NCI-H446 (cell line): ENCODE results near the gene MEX3A.
A peak's percentile ranks its signal among the peaks of the same experiment; 100 is the strongest.
"Not testable (repeated sequence)": the region's sequence is repeated elsewhere in the genome, so short reads cannot be mapped to it uniquely, and the experiment has no call there.

Experiments
- DNase-seq, 2 experiments: peaks; one replicate each; lab custom pipeline; 2025; lab: John Stamatoyannopoulos, UW

Gene MEX3A

DNA sequence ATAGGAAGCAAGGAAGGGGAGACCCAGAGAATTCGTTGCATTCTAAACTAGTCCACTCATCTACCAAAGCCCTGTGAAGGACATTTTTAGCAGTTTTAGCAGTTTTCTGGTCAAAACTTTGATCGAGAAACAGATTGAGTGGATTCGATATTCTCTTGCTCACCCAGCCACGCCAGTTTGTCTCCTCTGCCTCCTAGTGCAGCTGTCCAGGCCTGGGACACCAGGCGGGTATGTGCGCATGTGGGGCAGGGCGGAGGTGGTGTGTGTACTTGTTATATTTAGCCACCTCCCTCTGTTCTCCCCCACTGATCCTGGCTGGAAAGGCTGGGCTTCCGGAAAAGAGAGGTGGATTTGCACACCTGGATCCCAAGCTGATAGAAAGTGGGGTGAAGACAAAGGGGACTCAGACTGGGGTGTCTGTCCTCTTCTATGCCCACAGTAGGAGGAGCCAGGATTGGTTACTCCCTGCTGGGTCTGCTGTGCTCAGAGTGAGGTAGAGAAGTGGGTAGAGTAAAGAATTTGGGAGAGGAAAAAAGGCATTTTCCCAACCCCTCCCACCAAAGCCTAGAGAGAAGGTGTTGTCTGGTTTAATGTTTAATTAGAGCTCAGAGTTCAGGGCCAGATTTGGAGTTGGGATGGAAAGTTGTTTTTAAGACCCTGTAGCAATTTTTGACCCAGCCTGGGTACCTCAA, 36.1 kb upstream of the MEX3A start:
- DNase-seq: no peak

DNA sequence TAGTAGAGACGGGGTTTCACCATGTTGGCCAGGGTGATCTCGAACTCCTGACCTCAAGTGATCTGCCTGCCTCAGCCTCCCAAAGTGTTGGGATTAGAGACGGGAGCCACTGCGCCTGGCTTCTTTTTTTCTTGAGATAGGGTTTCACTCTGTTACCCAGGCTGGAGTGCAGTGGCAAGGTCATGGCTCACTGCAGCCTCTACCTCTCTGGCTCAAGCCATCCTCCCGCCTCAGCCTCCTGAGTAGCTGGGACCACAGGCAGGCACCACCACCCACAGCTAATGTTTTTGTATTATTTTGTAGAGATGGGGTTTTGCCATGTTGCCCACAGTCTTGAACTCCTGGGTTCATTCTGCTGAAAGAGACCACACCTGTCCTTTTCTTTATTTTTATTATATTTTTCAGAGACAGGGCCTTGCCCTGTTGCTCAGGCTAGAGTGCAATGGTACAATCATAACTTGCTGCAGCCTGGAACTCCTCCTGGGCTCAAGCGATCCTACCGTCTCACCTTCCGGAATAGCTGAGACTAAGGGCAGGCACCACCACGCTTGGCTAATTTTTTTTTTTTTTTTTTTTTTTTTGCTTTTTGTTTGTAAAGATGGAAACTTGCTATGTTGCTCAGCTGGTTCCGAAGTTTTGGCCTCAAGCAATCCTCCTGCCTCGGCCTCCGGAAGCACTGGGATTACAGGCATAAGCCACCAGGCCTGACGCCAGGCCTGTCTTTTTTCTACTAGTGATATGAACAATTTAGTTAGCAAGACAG, 35.3 kb upstream of the MEX3A start:
- no peak for DNase-seq

DNA sequence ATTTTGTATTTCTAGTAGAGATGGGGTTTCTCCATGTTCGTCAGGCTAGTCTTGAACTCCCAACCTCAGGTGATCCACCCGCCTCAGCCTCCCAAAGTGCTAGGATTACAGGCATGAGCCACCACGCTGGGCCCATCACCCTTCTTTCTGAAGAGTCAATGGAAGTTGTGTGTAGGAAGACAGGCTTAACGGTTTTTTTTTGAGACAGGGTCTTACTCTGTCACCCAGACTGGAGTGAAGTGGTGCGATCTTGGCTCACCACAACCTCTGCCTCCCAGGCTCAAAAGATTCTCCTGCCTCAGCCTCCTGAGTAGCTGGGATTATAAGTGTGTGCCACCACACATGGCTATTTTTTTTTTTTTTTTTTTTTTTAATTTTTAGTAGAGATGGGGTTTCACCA, 34.5 kb upstream of the MEX3A start:
- DNase-seq: not testable (repeated sequence)

DNA sequence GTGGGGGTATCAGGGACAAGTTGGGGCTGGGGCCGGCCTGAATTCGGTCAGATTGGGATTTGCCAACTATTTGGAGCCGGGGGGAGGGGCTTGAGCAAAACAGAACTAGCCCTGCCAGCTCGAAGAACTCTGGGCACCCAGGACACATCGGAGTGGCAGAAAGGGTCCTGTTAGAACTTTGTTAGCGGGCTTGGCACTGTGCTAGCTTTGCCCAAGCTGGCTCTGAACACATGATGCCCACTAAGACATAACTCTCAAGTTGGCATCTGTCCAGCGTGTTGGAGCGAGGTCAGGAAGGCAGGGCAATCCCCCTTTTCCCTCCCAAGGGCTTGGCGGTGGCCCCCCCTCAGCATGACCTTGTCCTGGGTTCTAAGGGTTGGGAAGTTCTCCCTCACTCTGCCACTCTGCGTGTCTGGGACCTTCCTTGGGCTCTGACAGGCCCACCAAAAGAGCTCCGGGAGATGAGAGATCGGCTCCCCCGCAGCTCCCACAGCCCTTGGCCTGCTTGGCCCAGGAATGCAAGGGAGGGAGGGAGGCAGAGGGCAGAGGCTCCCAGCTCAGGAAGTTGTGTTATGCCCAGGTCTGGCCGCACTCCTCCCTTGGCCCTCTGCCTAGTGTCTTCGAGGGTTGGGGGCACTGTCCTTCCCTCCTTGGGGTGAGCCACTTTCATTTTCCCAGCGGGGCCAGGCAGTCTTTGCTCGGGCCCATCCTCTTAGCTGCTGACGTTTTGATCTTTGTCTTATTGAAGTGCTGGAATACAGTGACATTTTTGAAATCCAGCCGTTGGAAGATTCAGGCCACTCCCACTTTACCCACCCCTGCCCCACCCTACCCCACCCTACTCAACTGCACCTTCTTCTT, 33.5 kb upstream of the MEX3A start:
- DNase-seq: peak in 1 of 2 experiments; percentile 47

DNA sequence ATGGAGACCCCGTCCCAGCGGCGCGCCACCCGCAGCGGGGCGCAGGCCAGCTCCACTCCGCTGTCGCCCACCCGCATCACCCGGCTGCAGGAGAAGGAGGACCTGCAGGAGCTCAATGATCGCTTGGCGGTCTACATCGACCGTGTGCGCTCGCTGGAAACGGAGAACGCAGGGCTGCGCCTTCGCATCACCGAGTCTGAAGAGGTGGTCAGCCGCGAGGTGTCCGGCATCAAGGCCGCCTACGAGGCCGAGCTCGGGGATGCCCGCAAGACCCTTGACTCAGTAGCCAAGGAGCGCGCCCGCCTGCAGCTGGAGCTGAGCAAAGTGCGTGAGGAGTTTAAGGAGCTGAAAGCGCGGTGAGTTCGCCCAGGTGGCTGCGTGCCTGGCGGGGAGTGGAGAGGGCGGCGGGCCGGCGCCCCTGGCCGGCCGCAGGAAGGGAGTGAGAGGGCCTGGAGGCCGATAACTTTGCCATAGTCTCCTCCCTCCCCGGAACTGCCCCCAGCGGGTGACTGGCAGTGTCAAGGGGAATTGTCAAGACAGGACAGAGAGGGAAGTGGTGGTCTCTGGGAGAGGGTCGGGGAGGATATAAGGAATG, 32.8 kb upstream of the MEX3A start:
- DNase-seq: no peak

DNA sequence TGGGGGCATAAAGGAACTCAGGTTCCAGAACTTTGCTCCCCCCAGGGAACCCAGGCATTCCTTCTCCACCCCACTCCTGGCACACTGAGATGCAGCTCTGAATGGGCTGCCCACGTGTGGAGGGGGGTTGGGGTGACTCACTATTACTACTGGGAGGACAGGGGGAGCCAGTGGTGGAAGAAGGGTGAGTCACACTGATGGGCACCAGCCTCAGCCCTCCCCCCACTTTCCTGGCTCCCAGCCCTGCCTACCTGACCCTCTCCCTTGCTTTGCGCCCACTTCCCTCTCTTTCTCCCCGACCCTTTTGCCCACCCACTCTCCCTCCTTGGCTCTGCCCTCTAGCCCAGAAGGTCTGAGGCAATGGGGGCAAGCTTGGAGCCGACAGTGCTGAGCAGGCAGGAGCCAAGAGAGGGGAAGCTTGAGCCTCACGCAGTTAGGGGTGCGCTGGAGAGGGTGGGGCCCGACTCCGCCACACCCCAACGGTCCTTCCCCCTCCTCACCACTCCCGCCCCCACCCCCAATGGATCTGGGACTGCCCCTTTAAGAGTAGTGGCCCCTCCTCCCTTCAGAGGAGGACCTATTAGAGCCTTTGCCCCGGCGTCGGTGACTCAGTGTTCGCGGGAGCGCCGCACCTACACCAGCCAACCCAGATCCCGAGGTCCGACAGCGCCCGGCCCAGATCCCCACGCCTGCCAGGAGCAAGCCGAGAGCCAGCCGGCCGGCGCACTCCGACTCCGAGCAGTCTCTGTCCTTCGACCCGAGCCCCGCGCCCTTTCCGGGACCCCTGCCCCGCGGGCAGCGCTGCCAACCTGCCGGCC, 32.0 kb upstream of the MEX3A start, which contains the start of gene LMNA:
LMNA (plus strand) TSS at position 611 of the 818 bp plus-strand sequence. CDS start 208 bp downstream, outside the sequence.
- DNase-seq: peak; percentile 80 to 87

DNA sequence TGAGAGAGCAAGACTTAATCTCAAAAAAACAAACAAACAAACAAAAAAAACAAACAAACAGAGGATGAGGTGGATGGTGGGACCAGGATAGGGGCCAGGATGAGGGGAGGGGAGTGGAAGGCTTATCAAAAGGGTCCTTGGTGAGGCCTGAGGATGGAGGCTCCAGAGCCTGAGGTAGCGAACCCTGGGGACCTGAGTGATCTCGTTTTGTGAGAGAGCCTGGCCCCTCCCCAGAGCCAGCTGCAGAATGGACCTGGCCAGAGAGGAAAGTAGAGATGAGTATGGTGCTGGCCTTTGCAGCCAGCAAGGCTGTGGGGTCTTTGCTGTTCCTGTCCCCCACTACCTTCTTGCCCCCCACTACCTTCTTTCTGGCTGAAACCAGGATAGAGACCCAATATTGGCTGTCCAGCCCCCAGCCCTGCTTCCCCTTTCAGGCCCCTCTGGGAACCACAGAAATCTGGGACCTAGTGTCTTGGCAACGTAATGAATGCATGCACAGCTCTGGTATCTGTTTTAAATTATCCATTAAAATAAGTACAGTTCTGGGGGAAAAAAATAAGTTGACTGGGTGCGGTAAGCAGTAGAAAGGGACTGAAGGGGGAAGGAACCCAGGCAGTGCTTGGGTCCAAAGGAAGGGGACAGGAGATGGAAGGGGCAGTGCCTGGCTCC, 31.2 kb upstream of the MEX3A start:
- no peak for DNase-seq

DNA sequence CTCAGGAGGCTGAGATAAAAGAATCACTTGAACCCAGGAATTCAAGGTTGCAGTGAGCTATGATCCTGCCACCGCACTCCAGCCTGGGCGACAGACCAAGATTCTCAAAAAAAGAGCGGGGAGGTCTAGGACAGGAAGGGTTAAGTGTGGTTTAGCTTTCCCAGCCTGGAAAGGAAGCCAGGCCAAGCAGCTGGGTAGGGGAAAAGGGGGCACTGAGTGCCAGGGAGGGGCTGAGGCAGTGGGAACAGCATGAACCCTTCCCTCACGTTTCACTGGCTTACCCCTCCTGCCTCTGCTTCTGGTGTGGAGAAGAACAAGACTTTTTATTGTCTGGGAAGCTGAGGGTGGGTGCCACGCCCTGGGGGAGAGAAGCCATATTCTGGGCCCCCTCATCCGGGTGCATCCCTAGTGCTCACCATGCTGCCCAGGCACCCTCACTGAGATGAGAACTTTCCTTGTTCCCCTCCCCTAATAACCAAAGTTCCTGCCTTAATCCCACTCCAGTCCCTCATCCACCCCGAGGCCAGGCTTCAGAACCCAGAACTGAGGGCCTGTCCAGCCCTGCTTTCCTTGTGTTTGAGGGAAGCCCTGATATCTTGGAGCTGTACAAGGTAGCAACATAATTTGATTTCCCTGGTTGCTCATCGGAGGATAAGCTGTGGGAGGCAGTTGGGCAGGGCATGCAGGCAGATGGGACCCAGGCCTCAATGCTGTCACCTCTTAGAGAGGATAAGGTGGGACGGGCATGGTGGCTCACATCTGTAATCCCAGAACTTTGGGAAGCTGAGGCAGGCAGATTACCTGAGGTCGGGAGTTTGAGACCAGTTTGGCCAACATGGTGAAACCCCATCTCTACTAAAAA, 30.2 kb upstream of the MEX3A start:
- no peak for DNase-seq

DNA sequence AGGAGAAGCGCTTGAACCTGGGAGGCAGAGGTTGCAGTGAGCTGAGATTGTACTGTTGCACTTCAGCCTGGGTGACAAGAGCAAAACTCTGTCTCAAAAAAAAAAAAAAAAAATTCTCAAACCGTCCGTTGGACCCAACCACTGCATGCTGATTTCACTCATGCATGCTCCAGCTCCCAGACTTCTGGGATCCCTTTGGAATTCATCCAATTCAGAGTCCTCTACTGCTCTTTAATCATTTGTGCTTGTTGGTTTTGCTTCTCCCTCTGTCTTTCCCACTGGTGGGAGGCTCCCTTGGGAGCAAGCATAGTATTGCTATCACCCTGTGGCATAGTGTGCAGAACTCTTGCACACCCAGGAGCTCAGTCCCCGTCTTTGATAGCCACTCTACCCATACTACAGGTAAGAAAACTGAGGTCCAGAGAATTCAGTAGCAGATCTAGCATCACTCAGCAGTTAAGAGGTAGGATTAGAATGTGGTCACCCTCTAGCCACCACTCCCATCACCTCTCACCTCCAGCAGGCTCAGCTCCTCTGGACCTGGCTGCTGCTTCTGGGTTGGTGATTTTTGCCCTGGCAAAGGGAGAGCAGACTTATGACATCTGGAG, 29.2 kb upstream of the MEX3A start:
- peak in 1 of 2 experiments; percentile 31 for DNase-seq

DNA sequence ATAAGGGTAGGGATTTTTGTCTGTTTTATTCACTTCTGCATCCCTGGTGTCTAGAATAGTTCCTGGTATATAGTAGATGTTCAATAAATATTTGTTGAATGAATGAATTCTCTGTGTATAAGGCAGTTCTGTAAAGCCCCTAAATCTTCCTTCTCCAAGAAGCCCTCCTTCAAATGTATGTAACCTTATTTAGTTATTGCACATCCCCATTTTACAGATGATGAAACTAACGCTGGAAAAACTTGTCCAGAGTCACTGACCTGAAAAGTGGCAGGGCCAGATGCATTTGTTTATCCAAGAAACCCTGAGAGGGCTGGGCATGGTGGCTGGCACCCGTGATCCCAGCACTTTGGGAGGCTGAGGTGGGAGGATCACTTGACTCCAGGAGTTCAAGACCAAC, 28.0 kb upstream of the MEX3A start:
- DNase-seq: no peak

DNA sequence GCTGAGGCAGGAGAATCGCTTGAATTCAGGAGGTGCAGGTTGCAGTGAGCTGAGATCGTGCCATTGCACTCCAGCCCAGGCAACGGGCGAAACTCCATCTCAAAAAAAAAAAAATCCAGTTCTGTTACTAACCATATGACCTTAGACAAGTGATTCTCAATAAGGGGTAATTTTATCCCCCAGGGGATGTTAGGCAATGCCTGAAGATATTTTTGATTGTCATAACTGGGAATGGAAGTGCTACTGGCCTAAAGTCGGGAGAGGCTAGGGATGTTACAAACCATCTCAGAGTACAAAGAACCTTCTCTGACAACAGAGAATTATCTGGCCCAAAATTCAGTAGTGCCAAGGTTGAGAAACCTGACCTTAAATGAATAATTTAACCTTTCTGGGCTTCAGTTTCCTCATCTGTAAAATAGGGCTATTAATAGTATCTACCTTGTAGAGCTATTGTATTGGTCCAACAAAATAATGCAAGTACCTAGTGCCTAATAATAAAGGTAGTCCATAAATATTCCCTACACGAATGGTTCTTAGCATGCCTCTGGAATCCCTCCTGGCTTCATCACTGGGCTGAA, 26.5 kb upstream of the MEX3A start:
- no peak for DNase-seq

DNA sequence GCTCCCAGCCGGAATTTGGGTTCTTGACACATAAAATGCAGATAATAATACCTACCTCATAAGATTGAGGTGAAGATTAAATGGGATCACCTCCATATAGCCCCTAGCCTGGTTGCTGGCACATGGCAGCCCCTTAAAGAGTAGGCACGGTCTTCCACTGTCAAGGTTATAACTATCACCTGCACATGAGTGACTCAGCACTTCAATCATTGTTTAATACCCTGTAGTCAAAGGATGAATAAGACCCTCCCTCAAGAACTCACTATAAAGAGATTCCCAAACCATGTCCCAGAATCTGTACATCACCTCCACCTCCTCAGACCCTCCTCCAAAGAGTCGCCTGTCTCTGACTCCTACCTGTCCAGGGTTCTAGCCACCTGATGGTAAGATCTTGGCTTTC, 25.8 kb upstream of the MEX3A start:
- DNase-seq: no peak

DNA sequence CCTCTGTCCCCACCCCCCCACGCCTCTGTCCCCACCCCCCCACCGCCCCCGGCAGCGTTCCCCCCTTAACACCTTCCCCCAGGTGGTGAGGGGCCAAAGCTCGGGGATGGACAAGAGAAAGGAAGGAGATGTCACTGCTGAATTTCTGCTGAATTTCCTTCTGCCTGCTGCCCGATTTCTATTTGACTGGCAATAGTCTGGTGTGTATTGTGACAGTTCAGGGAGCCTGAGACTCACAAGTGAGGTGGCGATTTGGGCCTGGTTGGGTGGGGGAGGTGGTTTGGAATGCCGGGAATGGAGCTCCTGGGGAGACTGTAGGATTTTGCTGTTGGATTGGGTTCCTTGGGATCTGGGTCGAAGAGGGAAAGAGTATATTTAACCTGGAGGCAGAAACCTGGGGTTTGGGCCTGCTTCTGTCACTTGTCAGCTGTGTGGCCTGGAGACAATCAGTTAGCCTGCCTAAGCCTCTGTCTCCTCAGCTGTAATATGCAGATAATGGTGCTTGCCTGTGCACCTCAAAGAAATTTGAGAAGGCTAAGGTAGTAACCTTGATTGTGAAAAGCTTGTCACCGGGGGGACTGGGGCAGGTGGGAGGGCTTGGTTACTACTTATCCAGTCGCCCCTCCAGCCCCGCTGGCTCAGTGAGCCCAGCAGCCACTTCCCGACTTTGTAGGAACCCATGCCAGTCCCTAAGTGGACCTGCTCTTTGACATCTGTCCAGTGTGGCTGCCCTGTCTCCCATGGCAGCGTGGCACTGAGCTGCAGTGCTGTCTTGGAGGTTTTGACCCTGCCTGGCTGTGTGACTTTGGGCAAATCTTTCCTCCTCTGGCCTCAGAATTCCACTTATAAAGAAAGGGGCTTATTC, 24.6 kb upstream of the MEX3A start:
- no peak for DNase-seq

DNA sequence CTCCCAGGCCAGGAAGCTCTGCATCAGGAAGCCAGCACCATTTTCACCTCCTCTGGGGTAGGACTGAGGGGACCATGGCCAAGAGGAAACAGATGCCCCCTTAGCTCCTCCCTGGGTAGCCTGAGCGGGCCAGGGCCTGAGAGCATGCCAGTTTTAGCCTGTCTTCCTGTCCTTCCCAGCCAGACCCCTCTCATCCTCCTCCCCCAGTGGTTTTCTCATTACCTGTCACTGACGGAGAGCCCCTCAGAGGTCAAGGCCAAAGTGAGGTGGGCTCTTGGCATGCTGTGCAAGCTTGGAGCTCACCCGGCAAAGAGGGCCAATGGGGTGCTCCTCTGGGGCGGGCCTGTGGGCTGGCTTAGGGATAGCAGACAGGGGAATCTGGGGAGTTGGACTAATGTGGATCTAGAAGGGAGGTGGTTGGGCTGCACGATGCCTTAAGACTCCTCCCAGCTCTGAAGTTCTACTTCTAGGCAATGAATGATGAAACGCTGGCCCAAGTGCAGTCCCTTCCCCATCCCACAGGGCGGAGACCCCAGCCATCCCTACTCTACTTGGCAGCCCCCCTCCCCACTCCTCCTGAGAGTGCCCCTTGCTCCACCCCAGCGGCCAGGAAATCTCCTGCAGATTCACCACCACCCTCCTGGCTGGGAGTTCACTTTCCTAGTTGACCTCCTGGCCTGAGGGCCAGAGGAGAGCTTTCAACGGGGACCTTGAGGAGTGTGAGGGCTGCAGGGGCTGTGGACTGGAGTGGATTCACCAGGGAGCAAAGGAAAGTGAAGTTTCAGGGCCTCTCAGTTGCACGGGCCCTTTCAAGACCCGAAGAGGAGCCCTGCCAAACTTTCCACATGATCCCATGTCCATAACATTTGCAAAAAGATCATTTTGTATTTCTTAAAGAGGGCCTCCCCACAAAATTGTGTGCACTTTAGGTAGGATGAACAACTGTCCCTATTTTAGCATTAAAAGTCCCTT, 22.9 kb upstream of the MEX3A start:
- DNase-seq: no peak

DNA sequence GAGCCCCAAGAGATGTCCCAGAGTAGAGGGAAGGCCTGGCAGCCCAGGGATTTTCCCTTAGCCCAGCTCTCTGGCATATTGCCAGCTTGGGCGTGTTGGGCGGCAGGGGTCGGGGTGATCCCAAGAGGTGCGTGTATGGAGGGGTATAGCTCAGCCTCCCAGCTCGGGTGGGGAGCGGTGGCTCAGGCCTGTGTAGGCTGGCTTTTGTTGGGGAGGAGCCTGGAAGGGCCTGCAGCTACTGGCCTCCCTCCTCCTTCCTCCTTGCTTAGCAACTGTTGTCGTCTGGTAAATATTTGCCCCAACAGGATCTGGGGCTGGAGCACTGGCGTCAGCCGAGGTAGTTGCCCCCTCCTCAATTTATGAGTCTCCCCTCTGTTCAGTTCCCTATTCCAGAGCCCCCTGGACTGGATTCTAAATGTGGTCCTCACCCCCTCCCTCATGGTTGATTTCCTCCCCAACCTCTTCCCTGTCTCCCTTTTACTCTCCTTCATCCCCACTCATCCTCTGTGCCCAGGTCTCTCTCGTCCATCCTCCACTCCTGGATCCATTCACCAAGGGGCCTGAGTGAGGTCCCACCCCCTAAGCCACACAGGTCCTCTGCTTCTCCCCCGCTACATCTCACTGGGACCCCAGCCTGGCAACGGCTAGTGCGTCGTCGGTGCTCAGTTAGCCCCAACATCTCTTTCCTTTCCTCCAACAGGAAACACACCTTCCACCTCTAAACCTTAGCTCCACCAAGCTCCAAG, 22.0 kb upstream of the MEX3A start:
- no peak for DNase-seq

DNA sequence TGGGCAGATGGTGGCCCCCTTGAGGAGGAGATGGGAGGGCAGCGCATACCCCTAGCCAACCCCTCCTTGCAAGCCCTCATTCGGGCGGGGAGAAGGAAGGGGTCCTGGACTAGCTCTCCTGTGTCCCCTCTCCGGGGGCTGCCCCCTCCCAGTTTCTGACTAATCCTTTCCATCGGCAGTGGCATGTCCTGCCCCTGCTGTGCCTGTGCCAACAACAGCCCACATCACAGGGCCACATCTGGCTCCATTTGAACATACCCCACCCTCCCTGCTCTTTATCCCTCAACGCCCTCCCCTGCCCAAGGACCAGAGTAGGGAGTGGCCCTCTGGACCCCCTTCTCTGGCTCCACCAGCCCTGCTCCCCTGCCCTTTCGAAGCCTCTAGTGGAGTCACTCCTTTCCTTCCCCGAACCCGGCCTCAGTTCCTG, 21.3 kb upstream of the MEX3A start:
- no peak for DNase-seq
